Kidney (tissue), 14 donors: ENCODE measurements around the gene TRPM3. TPM values are rescaled to one million over a fixed set of nuclear protein-coding genes. Genes with fewer than 3 reads are reported as not detected.

ENCODE experiments used
- DNase-seq, 5 donors: peaks; one replicate each; pipeline ENCODE4 v3.0.0-alpha.2; 2013 to 2020
- FAIRE-seq: peaks from 2 replicates; lab custom pipeline; 2012; peaks lifted over from hg19 to GRCh38; lab: Jason Lieb, UNC
- H3K27ac ChIP-seq, 2 donors: one replicate each; pipeline ENCODE4 v1.7.0; 2013; ENCODE audit warnings: low read depth in 2 of 2, low read length in 2 of 2, inconsistent platforms in 1 of 2
- H3K27me3 ChIP-seq: one replicate; pipeline ENCODE4 v1.7.1; 2013; ENCODE audit warnings: low read length, inconsistent platforms; ENCODE audit not compliant: control insufficient read depth, insufficient read depth
- H3K36me3 ChIP-seq, 3 donors: one replicate each; pipeline versions ENCODE4 v1.7.0 to v1.7.1; 2013; ENCODE audit warnings: low read length in 3 of 3, control low read depth in 1 of 3, inconsistent platforms in 1 of 3; ENCODE audit not compliant: insufficient read depth in 3 of 3, control insufficient read depth in 2 of 3
- H3K4me1 ChIP-seq, 3 donors: one replicate each; pipeline versions ENCODE4 v1.7.0 to v1.7.1; 2013; ENCODE audit warnings: low read length in 3 of 3, inconsistent platforms in 1 of 3, low read depth in 1 of 3; ENCODE audit not compliant: control insufficient read depth in 2 of 3, insufficient read depth in 2 of 3
- H3K4me3 ChIP-seq, 3 donors: one replicate each; pipeline versions ENCODE4 v1.7.0 to v1.8.1; 2013; ENCODE audit warnings: low read length in 3 of 3, control low read depth in 1 of 3, inconsistent platforms in 1 of 3
- H3K9ac ChIP-seq, 3 donors: one replicate each; pipeline versions ENCODE4 v1.7.0 to v1.7.1; 2013; ENCODE audit warnings: low read length in 3 of 3, control low read depth in 1 of 3, inconsistent platforms in 1 of 3
- H3K9me3 ChIP-seq, 3 donors: one replicate each; pipeline versions ENCODE4 v1.7.0 to v1.7.1; 2013; ENCODE audit warnings: low read length in 3 of 3, control low read depth in 1 of 3, inconsistent platforms in 1 of 3; ENCODE audit not compliant: control insufficient read depth in 2 of 3, insufficient read depth in 1 of 3
- CTCF ChIP-seq: IDR thresholded peaks from 3 replicates; pipeline ENCODE4 v1.5.1; 2012; ENCODE audit warnings: mild to moderate bottlenecking, moderate library complexity, borderline replicate concordance; ENCODE audit not compliant: insufficient read depth; ENCODE audit errors: extremely low read depth
- intact Hi-C: fragments of 100-400 bp; cut with DNase I; formaldehyde crosslinking; loops from one replicate; pipeline ENCODE4 v1.11.1; 2022
- polyA plus RNA-seq: library from polyadenylated mRNA; stranded (reverse); fragments of 350-450 nt; fragmentation: Illumina TruSeq; extraction: RNeasy Lipid Tissue Mini Kit (QIAGEN cat#74804); gene quantifications from one replicate; pipeline ENCODE4 v1.2.3, GENCODE V29; 2014; ENCODE audit warnings: low read depth, low replicate concordance; ENCODE audit not compliant: insufficient read depth
- total RNA-seq: library from RNA; stranded (reverse); fragmentation: NEBNext Ultra II Directional; extraction: Animal tissue kit (Norgen Biotek cat#: 25700); gene quantifications from one replicate; pipeline ENCODE4 v1.2.1, GENCODE V29; 2021
- donor health status: control.
- donor health status: control.
- donor health status: control.
- donor health status: control.
- donor health status: control.
- donor health status: DM: yes; HTN: yes; CAD: no.
- donor health status: Normal renal cell carcinoma (clear cell type).

TRPM3 gene
- total and polyA plus RNA-seq, 2 donors from 2014 or later, result 8.8 to 11.4 TPM

GRCh38 chr9:70945301-70945700, 176.1 kb downstream of the TRPM3 start:
- Histone ChIP-seq H3K36me3 (no peaks in the 10 kb centered on the region), H3K27me3 (no peaks in the 10 kb centered on the region), H3K27ac (no peak overlapping the region), H3K9ac (no peak overlapping the region), H3K4me1 (no peaks in the 10 kb centered on the region), H3K4me3 (no peak overlapping the region), H3K9me3 (no peaks in the 10 kb centered on the region)
- FAIRE-seq, result no peak
- no peak for DNase-seq
- intact Hi-C loops, result no loop called here
- TF ChIP-seq CTCF, result no peak

- no peak for DNase-seq
- no peak for FAIRE-seq
- Histone ChIP-seq H3K9me3 (no peaks in the 10 kb centered on the region), H3K4me3 (no peak overlapping the region), H3K36me3 (no peaks in the 10 kb centered on the region), H3K27me3 (no peaks in the 10 kb centered on the region), H3K9ac (no peak overlapping the region), H3K27ac (no peak overlapping the region), H3K4me1 (no peaks in the 10 kb centered on the region)
- intact Hi-C loops, result no loop called here
- no peak for TF ChIP-seq CTCF
Measured at GRCh38 chr9:70941191-70941590, 180.2 kb downstream of the TRPM3 start.

- intact Hi-C loops, result no loop called here
- no peaks in the 10 kb centered on the region for H3K27me3 ChIP-seq
- FAIRE-seq, result no peak
Measured at GRCh38 chr9:70940605-70941004, 180.8 kb downstream of the TRPM3 start.

More at GRCh38 chr9:70940605-70941004, 180.8 kb downstream of the TRPM3 start:
- no peak for DNase-seq
- no peak overlapping the region for H3K27ac ChIP-seq
- no peaks in the 10 kb centered on the region for H3K4me1 ChIP-seq
- no peaks in the 10 kb centered on the region for H3K9me3 ChIP-seq
- H3K4me3 ChIP-seq, result no peak overlapping the region
- H3K36me3 ChIP-seq, result no peaks in the 10 kb centered on the region
- no peak for TF ChIP-seq CTCF
- H3K9ac ChIP-seq, result no peak overlapping the region
